Measurements from ENCODE around the gene GPR143.

The GPR143 gene

DNA sequence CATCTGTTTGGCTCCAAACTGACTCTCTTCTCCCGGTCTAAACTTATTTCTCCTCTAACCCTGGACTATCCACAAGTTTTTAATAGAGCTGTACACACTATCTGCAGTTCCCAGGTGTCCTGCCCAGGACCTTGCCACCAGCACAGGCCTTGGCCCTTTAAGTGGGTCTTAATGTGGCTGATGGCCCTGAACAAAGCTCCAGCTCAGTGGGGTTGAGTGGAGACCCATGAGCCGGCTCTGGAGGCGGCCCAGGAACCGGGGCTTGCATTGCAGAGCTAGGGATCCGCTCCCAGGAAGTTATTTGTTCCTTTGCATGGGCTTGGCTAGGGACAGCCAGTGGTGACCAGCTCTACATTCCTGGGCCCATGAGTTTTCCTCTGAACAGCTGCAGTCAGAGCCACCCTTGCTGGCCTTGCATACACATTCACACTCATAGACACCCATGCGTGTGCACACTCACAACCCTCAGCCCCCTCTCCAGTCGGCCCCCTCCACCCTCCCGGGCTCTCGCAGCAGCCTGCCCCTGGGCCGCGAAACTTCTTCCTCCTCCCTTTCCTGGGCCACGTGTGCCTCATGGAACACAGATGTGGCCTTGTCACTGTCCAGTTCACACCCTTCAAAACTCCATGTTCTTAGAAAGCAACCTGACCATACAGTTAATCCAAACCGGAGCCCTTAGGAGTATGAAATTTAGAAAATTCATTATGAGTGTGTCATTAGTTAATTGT is 58.2 kb downstream of the GPR143 start:
- no peak for DNase-seq

DNA sequence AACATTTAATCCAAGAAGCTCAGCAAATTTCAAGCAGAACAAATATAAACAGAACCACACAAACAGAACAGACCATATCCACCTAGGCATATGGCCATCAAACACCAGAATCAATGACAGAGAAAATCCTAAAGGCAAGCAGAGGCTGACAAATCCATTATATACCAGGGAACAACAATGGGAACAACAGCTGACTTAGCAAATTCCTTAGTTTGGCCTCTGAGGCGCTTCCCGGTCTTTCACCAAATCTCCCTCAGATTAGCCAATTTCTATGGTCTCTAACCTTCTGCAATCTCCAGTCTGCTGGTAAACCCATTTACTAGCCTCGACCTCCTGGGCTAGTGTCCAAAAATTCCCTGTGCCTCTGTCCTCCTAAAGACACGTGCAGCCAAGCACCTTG is 59.2 kb downstream of the GPR143 start:
- DNase-seq, result no peak

DNA sequence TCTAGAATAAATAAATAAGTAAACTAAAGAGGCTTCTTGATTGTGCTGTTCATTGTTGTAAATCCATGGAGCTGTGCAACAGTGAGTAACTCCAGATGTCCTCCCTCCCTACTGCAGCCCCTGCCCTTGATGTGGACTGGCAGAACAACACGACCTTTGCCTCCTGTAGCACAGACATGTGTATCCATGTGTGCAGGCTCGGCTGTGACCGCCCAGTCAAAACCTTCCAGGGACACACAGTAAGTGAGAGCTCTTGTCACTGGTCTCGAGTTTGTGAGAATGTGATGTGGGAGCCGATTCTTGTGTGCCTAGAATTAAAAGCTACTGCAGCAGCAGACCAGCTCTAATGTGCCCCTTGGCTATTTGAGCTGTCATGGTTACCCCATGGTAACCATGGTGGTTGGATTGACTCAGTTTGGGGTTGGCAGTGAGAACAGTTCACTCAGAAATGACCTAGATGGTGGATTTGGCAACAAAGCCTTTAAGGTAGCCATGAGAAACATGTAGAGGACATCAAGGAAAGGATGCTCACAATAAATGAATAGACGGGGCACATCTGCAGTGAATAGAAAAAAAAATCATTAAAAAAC is 60.7 kb downstream of the GPR143 start:
- DNase-seq, result no peak

DNA sequence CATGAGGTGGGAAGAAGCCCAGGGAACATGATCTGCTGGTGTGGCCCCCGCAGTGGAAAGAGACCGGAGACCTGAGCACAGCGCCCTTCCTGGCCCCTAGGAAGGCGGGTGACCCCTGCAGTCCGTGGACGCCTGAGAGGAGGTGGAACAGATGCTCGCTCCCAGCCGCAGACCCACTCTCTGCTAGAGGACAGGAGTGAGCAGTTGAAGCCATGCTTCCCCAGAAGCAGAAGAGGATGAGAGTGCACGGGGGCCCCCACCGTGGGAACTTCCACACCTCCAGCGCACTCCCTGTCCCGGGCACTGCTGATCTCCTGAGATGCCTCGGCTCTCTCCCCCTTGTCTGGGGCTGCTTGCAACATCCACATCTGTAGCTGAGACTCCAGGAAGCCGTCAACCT is 62.2 kb downstream of the GPR143 start:
- DNase-seq, result no peak

DNA sequence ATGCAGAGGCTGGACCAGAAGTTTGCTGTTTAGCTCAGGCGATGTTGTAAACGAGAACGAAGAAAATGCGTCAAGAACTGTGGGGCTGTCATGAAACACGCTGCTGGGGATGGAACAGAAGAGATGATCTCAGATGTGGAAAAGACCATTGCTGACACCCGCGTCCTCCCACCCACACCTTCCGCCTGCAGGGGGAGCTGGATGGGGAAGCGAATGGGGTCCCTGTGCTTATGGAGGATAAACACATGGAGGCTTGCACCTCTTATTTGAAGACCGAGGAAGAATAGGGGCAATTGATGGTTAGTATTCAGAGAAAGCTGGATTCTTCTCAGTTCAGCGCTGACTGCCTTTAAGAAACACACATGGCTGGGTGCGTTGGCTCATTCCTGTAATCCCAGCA is 63.9 kb downstream of the GPR143 start:
- no peak for DNase-seq

DNA sequence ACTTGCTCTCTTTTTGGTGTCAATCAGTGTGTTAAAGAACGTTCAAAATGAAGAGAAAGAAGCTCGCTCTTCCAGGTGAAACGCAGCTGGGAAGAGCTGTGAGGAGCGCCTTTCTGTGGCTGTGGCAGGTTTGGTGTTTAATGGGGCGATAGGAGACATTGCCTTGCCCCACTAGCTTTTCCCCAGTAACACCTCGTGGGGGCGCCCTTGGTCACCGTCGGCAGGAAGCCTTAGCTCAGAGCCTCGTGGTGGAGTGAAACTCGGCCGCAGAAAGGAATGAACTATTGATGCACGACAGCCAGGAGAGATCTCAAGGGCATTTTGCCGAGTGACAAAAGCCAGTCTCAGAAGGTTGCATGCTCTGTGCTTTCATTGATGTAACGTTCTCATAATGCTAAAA is 65.1 kb downstream of the GPR143 start:
- no peak for DNase-seq

DNA sequence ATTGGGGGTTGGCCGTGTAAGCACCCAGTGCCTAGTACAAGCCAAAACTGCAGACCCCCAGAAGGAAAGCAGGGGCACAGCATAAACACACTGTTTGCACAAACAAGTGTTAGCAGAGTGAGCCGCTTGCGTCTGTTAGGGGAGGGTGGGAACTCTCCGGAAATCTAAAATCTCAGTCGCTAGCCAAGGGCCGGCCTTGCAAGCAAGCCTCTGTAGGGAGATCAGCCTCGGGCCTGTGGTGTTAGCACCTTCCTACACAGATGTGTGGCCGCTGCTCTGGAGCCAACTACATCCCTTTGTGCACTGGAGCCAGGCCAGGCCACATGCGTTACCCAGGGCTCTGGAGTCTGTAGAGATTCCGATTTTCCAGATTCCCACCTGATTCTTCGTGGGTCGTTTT is 67.1 kb downstream of the GPR143 start:
- DNase-seq, result no peak

DNA sequence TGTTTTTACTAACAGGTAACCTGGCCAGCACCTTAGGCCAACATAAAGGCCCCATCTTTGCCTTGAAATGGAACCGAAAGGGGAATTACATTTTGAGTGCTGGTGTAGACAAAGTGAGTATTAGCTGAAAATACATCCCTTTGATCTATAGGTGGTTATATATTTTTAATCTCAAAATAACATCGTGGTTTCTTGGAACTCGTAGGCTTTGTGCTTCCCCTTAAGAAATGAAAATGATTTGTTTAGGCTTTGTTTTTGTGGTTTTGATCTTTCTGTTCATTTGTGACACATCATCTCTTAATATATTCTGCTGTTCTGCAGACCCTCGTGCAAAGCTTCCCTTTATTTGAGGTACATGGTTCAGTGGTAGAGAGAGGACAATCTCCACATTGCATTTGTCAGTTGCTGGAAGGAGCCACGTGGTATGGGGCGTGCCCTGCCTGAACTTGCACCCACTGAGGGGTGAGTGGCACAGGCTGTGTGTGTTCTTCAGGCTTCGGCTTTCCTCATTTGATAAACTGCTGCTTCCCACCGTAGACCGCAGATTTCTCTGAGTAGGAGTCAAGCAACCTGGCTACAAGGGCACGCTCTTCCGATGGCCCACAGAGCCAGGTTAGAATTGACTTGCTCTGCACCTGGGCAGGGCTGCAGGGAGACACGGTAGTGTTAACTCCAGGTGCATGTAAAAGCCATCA is 72.2 kb downstream of the GPR143 start:
- no peak for DNase-seq

DNA sequence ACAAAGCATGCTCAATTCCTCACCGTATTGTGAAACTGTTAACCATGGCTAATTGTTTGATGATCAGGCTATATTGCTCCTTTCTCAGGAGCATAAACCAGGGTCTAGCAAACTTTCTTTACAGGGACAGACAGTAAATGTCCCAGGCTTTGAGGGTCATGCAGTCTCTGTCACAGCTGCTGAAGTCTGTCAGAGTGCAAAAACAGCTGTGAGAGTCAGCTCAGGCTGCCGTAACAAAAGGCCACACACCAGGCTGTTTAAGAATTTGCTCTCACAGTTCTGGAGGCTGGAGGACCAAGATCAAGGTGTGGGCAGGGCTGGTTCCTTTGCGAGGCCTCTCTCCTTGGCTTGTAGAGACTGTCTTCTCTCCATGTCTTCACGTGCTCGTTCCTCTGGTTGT is 75.6 kb downstream of the GPR143 start:
- DNase-seq, result no peak

DNA sequence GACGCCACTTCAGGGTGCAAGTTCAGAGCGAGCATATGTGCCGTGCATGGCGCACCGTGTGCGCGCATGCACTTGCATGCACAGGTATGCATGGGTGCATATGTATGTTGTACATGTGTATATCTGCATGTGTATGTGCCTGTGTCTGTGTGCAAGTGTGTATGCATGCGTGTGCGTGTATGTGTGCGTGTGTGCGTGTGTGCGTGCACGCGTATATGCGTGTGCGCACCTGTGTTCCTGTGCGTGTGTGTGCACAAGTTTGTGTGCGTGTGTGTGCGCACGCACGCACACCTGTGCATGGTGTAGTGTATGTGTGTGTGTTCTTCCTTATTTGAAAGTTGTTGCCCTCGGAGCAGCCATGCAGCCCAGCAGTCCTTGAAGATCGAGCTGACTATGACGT is 76.8 kb downstream of the GPR143 start:
- DNase-seq, result no peak

DNA sequence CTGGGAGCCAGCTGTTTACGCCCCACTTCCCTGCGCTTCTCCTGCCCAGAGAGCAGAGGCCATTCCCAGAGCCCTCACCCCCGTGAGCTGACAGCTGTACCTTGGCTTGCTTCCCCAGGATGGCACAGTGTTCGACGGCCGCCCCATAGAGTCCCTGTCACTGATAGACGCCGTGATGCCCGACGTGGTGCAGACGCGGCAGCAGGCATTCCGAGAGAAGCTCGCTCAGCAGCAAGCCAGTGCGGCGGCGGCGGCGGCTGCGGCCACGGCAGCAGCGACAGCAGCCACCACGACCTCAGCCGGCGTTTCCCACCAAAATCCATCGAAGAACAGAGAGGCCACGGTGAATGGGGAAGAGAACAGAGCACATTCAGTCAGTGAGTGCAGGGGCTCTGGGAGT is 77.7 kb downstream of the GPR143 start:
- DNase-seq, result no peak

DNA sequence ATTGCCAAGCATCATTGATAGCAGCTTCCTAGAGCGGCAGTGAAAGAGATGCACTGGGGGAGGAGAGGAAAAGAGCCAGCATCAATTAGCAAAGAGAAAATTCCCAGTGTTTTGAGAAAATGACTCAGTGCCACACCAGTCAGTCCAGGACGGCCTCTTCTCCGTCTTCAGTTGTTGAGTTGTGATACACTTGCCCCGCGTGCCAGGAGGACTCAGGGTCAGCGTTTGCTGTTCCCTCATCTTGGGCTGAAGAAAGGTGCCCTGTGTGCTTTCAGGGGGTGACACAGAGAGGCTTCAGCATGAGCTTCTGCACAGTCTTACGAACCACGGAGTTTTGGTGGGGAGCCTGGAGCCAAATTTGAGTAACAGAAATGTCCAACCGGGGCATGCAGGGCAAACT is 82.3 kb downstream of the GPR143 start:
- no peak for DNase-seq

DNA sequence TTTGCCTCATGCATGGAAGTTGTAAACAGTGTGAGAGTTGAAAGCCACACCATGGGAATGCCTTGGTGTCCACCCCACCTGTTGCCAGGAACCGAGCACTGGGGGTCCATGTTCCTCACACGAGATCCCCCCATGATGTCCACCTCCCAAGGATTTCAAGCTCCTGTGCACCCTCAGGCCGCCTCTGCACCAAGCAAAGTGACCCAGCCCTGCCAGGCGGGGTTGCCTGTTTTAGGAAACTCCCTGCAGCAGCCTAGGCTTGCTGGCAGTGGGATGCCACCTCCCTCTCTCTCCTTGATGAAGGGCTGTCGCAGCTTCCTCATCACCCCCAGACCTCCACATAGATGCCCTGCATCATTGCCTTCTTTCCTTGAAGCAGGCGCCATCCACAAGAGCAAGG is 82.8 kb downstream of the GPR143 start:
- DNase-seq, result no peak

DNA sequence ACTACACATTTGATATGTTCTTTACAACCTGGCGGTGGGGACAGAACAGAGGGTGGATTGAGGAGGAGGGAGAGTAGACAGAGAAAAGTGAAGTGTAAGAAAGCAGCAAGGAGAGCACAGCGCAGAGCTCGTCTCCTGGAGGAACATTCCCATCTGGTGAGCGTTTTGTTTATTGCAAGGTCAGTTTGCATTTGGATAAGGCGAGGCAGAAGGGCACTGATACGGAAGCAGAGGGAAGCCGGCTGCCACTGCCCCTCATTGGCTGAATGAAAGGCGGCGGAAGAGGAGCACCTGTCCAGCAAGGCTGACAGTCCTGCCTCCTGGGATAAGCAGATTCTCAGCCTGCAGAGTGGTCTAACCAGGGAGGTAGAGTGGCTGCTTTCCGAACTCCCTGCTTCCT is 83.2 kb downstream of the GPR143 start:
- DNase-seq, result no peak

DNA sequence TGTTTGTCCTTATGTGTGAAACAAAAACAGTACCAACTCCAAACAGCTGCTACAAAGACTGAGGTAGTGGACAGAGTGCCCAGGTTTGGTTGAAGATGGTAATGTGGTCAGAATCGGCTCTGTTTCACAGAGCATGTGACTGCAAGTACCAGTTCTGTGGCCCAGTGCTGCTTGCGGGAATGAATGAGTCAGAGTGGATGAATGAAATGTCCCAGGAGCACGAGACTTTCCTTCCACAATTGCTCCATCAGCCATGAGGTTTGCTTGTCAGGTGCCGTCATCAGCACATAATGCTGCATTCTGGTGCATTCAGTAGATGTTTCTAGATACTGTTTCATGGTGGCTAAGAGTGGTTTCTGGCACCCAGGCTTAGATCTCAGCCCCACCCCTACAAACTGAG is 84.2 kb downstream of the GPR143 start:
- DNase-seq, result no peak

DNA sequence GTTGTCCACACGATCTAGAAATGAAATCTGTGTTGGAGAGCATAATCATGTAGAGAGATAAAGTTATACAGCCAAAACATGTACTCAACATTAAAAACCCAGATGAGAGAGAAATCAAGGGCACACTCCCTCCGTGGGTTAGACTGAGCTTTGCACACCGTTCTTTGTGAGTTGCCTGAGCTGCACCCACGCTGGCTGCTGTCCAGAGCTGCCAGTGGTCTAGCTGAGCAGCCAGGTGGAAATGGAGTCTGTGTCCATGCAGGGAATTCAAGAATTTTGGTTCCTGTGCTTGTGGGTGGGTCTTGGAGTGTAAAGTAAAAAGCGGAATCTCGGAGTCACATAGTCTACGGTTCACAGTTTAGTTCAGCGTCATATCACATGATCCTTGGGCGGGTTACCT is 84.6 kb downstream of the GPR143 start:
- no peak for DNase-seq

DNA sequence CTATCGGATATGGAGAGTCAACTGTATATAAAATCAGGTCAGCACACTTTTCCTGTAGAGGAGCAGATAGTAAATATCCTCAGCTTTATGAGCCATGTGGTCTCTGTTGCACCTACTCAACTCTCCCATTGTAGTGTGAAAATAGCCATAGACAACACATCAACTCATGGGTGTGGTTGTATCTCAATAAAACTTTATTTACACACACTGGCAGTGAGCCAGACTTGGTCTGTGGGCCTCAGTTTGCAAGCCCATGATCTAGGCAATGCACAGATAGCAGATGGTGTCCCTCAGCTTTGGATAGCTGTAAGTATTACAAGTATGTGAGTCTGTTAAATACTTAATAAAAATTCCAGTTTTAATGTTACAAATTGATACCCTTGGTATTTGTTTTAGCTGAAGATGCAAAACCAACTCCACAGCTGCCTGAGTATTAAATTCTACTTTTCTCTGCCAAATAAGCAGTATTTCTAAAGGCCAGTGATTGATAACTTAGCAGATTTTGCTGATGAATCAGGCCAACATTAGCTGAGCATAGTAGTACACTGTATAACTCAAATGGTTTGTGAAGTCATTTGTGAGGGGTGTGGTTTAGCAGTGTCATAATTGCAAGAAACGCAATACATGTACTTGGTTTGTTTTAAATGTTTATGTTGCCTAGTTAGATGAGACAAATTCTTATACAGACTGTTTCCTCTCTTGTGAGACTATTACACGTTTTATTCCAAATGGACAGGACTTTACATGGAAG is 87.3 kb downstream of the GPR143 start:
- DNase-seq, result no peak

DNA sequence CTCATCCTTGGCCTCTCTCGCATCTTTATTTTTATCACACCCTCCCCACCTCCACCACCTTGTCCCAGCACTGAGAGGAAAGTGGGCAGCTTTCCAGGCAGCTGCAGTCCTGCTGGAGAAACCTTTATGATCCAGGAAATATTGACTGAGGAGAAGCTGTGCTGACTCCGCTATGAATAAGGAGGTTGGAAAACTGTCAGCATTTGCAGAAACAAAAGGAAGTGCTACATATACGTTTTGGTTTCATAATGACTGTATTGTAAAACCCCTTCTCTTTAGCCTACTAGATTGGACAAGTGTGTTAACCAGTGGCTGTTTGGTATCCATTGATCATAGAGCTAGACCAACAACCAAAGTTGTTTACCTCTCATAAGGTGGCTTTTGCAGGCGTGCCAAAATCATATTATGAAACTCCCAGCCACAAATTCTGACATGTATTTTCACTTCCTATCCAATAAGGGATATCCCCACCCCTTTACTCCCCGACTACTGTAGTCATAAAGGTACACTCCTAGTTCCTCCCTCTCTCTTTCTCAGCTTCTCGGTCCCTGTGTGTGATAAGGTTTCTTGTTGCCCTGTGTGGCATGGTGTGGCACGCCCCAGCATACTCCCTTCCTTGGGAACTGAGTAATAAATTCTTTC is 88.4 kb downstream of the GPR143 start:
- DNase-seq, result no peak

DNA sequence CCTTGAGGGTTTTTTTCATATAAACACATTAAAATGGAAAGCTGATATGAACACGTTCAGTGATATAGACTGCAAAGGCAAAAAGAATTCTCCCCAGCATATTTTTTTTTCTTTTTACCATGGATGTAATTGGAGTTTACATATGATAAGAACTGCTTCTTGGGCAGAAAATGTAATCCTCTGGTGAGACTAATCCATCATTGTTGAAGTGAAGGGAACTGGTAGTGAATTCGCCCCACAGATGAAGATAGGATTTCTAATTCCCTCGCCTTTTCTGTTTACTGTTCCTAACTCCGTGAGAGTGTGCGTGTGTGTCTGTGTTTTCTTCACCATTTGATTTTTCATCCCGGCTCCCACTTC is 88.9 kb downstream of the GPR143 start:
- DNase-seq, result no peak

DNA sequence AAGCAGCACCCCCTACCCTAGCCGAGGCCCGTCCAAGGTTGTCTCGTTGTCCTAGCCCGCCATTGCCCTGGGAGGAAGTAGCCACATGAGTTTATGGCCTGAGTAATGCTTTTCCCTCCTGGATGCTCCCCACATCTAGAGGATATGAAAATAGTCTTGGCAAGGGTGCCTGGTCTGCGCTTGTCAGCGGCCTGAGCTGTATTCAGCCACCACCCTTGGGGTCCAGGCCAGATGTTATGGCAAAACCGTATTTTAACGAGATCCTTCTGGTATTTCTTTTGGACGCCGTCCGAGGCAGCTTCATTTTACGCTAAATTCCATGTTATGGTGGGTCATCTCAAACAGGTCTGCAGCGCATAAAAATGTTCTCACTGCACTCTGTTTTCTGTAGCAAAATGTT is 89.3 kb downstream of the GPR143 start:
- no peak for DNase-seq

Measured in DMS 273 treated with DMSO at 0.1 percent for 48 hours (cell line).